Neuron (in vitro differentiated cells): ENCODE results near the gene HYAL2.

ENCODE experiments used
- H2AFZ ChIP-seq: one replicate; pipeline ENCODE4 v1.6.1; 2013; ENCODE audit warnings: low read depth, mild to moderate bottlenecking, inconsistent platforms, low read length, moderate library complexity
- H3K27me3 ChIP-seq: one replicate; pipeline ENCODE4 v1.6.1; 2013; ENCODE audit warnings: low read length; ENCODE audit not compliant: insufficient read depth
- H3K36me3 ChIP-seq: one replicate; pipeline ENCODE4 v1.6.1; 2013; ENCODE audit warnings: low read length; ENCODE audit not compliant: insufficient read depth
- H3K4me1 ChIP-seq: one replicate; pipeline ENCODE4 v1.6.1; 2013; ENCODE audit warnings: low read length; ENCODE audit not compliant: insufficient read depth
- H3K4me3 ChIP-seq: 2 replicates; pipeline ENCODE4 v1.5.1; 2013; ENCODE audit warnings: mild to moderate bottlenecking, low read length, moderate library complexity
- H3K9me3 ChIP-seq: one replicate; pipeline ENCODE4 v1.6.1; 2013; ENCODE audit warnings: low read length

The HYAL2 gene

DNA sequence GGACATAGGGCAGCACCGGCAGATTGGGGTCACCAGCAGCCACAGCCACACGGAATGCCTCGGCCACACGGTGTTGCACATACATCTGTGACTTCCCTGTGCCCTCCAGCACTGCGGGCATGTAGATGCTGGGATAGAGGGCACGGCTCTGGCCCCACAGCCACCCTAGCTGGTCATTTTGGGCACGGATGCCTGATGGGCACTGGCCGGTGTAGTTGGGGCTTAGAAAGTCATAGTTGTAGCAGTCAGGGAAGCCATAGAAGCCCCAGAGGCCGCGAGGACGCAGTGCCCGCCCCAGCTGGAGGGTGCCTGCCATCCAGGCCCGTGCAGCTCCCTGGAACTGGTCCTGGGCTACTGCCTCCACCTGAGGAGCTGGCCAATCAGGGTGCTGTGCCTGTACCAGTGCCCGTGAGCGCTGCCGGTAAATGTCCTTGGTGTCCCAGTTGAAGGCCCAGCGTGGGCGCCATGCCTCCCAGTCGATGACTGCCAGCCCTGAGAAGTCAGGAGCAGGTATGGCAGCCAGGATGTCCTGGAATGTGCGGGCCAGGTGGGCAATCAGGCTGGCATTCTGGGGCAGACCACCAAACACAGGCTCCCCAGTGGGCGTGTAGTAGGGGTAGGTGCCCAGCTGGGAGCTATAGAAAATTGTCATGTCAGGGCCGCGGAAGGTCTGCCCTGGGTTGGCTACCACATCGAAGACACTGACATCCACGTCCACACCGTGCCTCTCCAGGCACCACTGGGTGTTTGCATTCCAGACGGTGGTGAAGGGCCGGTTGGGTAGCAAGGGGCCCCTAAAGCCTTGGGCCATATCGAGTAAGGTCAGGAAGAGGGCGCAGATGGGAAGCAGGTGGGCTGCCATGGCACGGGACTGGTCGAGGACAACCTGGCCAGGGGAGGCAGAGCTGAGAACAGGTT is 20.2 kb downstream of the HYAL2 start:
- Histone ChIP-seq H3K4me1 (peaks cover 18% of the 10 kb centered on the region), H3K36me3 (no peaks in the 10 kb centered on the region), H3K4me3 (no peak overlapping the region), H2AFZ (no peak overlapping the region), H3K9me3 (no peaks in the 10 kb centered on the region), H3K27me3 (no peaks in the 10 kb centered on the region)

GRCh38 chr3:50300681-50301254 is 21.8 kb downstream of the HYAL2 start:
- H3K36me3 ChIP-seq = no peaks in the 10 kb centered on the region
- H3K4me3 ChIP-seq = no peak overlapping the region
- H3K9me3 ChIP-seq = no peaks in the 10 kb centered on the region
- no peaks in the 10 kb centered on the region for H3K27me3 ChIP-seq
- no peak overlapping the region for H2AFZ ChIP-seq
- peaks cover 18% of the 10 kb centered on the region for H3K4me1 ChIP-seq

DNA sequence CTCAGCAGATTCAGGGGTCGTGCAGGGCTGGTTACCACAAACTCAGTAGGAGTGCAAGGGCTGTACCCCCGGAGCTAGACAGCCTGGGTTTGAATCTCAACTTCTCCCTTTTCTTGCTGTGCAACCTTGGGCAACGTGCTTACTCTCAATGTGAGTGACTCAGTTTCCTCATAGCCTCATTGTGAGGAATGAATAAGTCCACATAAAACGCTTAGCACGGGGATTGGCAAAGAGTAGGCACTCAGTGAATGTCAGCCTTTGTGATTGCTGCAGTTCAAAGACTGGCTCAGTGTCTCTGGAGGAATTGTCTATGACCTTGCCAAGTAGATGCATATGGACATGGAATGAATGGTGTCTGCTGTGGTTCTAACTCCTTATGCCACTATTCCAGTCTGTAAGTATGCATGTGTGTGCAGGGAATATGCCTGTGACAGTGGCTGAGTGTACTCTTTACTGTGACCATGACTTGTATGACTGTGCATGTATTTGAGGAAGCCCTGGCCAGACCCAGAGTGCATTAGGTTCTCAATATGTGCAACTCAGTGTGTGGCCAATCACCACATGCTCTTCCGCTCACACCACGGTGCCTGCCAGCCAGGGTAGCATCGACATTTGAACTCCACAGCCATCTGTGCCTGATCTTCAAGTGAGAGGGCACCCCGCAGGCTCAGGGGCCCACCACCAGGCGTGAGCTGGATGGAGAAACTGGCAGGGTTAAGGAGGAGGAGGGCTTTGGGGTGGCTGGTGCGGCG is 22.4 kb downstream of the HYAL2 start:
- no peaks in the 10 kb centered on the region for H3K9me3 ChIP-seq
- peaks cover 18% of the 10 kb centered on the region for H3K4me1 ChIP-seq
- H3K27me3 ChIP-seq = no peaks in the 10 kb centered on the region
- H3K4me3 ChIP-seq = peak overlapping the region; percentile 66
- H3K36me3 ChIP-seq = no peaks in the 10 kb centered on the region
- no peak overlapping the region for H2AFZ ChIP-seq

GRCh38 chr3:50299638-50299928 is 23.0 kb downstream of the HYAL2 start:
- no peaks in the 10 kb centered on the region for H3K36me3 ChIP-seq
- H3K9me3 ChIP-seq = no peaks in the 10 kb centered on the region
- no peaks in the 10 kb centered on the region for H3K27me3 ChIP-seq
- H3K4me1 ChIP-seq = peaks cover 16% of the 10 kb centered on the region
- H2AFZ ChIP-seq = no peak overlapping the region
- H3K4me3 ChIP-seq = peak overlapping the region; percentile 66

GRCh38 chr3:50298836-50299637 is 23.5 kb downstream of the HYAL2 start, which contains the start of the genes HYAL3 and NAA80:
TSS of gene HYAL3 (minus strand) at chr3:50299405. CDS start at chr3:50295602, 3,803 bp downstream.
TSS of gene NAA80 (minus strand) at chr3:50299405. CDS start at chr3:50297463, 1,942 bp downstream.
- Histone ChIP-seq H3K4me1 (peaks cover 14% of the 10 kb centered on the region), H3K9me3 (no peaks in the 10 kb centered on the region), H3K36me3 (no peaks in the 10 kb centered on the region), H3K4me3 (peak within 1 kb of the TSS; percentile 66), H3K27me3 (no peaks in the 10 kb centered on the region), H2AFZ (peak within 1 kb of the TSS; percentile 40)

DNA sequence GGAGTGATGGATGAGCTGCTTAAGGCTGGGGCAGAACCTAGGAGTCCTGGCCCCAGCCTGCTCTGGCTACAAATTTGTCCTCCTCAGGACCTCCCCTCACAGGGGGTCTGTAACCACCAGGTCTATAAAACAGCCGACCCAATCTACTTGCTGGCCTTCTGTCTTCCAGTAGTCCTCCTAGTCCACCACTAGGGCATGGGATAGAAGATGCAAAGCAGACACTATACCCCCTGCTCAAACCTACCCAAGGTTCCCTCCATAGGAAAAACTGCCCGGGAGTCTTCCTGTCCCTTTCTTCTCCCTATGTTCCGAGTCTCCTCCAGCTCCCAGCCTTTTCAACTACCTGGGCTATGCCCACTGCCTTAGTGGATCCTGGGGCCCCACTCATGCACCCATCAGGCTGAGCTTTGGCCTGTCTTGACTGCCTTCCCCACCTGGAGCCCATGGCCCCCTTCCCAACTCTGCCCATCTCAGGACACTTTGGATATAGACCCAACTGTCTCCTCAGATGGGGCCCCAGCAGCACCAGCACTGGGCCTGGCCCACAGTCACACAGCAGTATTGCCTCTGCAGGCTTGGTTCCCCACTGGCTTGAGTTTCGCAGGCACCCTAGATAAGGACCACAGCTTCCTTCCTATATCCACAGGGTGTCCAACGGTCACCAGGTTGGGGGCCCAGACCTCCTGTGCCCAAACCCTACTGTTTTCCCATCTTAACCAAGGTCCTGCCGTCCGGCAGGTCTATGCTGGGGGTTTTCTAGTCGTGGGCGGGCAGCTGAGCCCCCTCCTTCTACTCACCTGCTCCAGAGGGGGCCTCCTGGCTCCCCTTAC is 24.4 kb downstream of the HYAL2 start:
- Histone ChIP-seq H2AFZ (no peak overlapping the region), H3K4me1 (peaks cover 16% of the 10 kb centered on the region), H3K27me3 (no peaks in the 10 kb centered on the region), H3K4me3 (peak overlapping the region; percentile 63), H3K36me3 (no peaks in the 10 kb centered on the region), H3K9me3 (no peaks in the 10 kb centered on the region)

DNA sequence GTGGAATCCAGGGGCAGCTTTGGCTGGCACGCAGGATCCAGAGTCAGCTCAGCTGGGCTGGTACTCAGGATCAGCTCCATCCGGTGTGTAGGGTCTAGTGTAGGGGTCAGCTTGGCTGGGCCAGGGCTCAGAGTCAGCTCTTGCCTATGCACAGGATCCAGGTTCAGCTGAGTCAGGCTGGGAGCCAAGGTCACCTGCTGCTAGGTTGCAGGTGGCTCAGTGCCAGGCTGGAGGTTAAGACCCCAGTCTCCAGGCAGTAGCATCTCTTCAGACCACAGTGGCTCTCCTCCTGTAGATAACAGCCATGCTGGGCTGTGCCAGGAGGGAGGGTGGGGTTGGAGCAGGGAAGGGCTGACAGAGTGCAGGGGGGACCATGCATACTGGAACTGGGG is 25.2 kb downstream of the HYAL2 start:
- Histone ChIP-seq H3K9me3 (no peaks in the 10 kb centered on the region), H3K27me3 (no peaks in the 10 kb centered on the region), H3K4me1 (peaks cover 21% of the 10 kb centered on the region), H3K36me3 (no peaks in the 10 kb centered on the region), H2AFZ (no peak overlapping the region), H3K4me3 (no peak overlapping the region)

GRCh38 chr3:50296721-50297383 is 25.7 kb downstream of the HYAL2 start:
- H3K27me3 ChIP-seq = no peaks in the 10 kb centered on the region
- H3K9me3 ChIP-seq = no peaks in the 10 kb centered on the region
- H3K4me1 ChIP-seq = peaks cover 21% of the 10 kb centered on the region
- no peak overlapping the region for H3K4me3 ChIP-seq
- no peak overlapping the region for H2AFZ ChIP-seq
- H3K36me3 ChIP-seq = no peaks in the 10 kb centered on the region

DNA sequence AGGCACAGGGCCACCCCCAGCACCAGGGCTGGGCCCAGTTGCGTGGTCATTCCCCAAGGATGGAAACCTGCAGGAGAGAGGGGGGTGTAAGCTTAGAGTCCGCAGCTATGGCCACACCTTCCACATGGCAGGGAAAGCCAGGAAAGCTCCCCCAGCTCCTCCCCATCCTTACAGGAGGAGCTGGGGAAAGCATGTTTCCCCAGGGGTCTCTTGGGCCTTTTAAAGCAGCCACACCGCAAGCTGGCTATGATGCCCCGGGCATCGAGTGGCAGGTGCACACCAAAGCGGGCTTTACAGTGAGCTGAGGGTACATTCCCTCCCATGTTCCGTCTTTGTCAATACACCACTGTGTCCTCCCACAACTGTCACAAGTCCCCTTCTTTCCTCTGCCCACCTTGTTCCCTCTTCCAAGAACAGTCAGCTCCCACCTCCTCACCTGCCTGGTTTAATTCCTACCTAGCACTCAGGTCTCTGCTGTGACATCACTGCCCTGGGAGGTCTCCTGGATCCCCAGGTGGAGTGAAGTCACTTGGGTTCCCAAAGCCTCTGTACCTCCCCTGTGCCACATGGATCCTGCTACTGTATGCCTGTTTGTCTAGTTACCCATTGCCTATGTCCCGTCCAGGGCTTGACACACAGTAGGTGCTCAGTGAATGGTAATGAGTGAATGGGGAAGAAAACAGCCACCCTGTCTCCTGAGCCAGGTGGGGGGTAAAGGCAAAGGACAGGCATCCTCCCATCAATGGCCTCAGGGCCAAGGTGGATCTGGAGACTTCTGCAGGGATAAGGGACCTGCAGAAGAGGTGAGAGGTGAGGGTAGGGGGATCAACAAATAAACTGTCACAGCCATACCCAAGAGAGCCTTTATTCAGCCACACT is 26.8 kb downstream of the HYAL2 start:
- Histone ChIP-seq H2AFZ (no peak overlapping the region), H3K27me3 (no peaks in the 10 kb centered on the region), H3K4me1 (peaks cover 30% of the 10 kb centered on the region), H3K4me3 (no peak overlapping the region), H3K36me3 (no peaks in the 10 kb centered on the region), H3K9me3 (no peaks in the 10 kb centered on the region)

DNA sequence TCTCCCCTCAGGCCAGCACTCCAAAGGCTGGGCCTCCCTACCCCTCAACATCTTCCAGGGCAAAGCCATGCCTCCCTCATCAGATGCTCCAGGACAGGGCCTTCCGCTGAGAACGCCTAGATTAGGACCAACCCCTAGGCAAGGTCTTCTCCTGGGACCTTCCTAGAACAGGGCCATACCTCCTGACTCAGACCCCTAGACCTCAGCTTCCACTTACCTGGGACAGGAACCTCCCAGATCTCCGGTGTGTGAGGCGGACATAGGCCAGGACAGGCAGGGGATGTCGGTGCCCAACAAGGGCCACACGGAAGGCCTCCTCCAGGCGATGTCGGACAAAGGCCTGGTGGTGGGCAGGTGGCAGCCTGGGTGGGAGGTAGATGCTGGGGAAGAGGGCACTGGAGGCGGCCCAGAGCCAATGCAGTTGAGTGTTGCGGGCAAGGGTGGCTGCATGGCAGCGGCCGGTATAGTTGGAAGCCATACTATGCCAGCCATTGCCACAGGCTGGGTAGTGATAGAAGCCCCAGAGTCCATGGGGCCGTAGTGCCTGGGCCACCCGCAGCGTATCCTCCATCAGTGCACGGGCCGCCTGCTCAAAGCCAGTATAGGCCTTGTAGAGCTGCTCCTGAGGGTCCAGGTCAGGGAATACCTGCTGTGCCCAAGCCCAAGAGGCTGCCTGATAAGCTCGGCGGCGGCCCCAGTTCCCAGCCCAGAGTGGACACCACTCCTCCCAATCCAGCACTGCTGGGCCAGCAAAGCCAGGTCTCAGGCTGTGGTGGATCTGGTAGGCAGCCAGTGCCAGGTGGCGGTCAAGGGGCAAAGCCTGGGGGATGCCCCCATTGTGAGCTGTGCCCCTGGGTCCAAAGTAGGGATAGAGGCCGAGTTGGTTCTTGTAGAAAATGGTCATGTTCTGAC is 27.8 kb downstream of the HYAL2 start:
- Histone ChIP-seq H3K27me3 (no peaks in the 10 kb centered on the region), H3K4me3 (no peak overlapping the region), H2AFZ (no peak overlapping the region), H3K9me3 (no peaks in the 10 kb centered on the region), H3K4me1 (peaks cover 23% of the 10 kb centered on the region), H3K36me3 (peaks cover 3% of the 10 kb centered on the region)
